ENCODE measurements around the gene METRN. TPM values are rescaled to one million over a fixed set of nuclear protein-coding genes. Genes with fewer than 3 reads are reported as not detected.
A peak's percentile ranks its signal among the peaks of the same experiment; 100 is the strongest.

Gene METRN
- total and polyA plus RNA-seq, 10 donors: 7.2 to 31.9 (median 14.6) TPM

- Histone ChIP-seq H3K27ac (peak overlapping the region in 4 of 8 donors; percentile 20 to 60 (median 46)), H3K4me1 (peaks cover 0 to 12% (median 2%) of the 10 kb centered on the region in 6 donors), H3K27me3 (replicated peaks in 1 of 7) (peaks cover 0 to 9% (median 0%) of the 10 kb centered on the region in 7 donors), H3K4me3 (no peak overlapping the region), H3K9me3 (peaks cover 0 to 6% (median 0%) of the 10 kb centered on the region in 8 donors), H3K36me3 (no peaks in the 10 kb centered on the region)
- DNase-seq: peak; percentile 73
- 12 to 21% (median 20%) methylated on average over 11 of the region's 11 CpGs for WGBS, 5 donors
- TF ChIP-seq CTCF (IDR thresholded peaks at IDR 0.05 in 8 of 11, conservative IDR thresholded peaks at IDR 0.05 in 3 of 11): no peak
- no peak for TF ChIP-seq POLR2A (IDR thresholded peaks at IDR 0.05)
- TF ChIP-seq POLR2AphosphoS5 (IDR thresholded peaks at IDR 0.05): no peak
- intact Hi-C loops (cut with DNase I; ENCODE audit: low total_unique reads): no loop called here
Observed at GRCh38 chr16:754656-755055, 39.7 kb downstream of the METRN start.

GRCh38 chr16:756428-756827 lies 41.5 kb downstream of the METRN start:
- TF ChIP-seq CTCF (IDR thresholded peaks at IDR 0.05 in 8 of 11, conservative IDR thresholded peaks at IDR 0.05 in 3 of 11) (no peak), POLR2A (IDR thresholded peaks at IDR 0.05) (no peak), POLR2AphosphoS5 (IDR thresholded peaks at IDR 0.05) (no peak)
- DNase-seq: no peak
- Histone ChIP-seq H3K9me3 (peaks cover 0 to 6% (median 0%) of the 10 kb centered on the region in 8 donors), H3K4me3 (no peak overlapping the region), H3K27me3 (replicated peaks in 1 of 7) (peaks cover 0 to 25% (median 0%) of the 10 kb centered on the region in 7 donors), H3K36me3 (no peaks in the 10 kb centered on the region), H3K4me1 (peaks cover 0 to 12% (median 2%) of the 10 kb centered on the region in 6 donors), H3K27ac (no peak overlapping the region)
- intact Hi-C loops (cut with DNase I; ENCODE audit: low total_unique reads): no loop called here
- WGBS, 5 donors: 89 to 94% (median 92%) methylated on average over 5 of the region's 5 CpGs

GRCh38 chr16:759110-759910 lies 44.4 kb downstream of the METRN start:
- intact Hi-C loops (cut with DNase I; ENCODE audit: low total_unique reads): no loop called here
- TF ChIP-seq POLR2AphosphoS5 (IDR thresholded peaks at IDR 0.05): no peak
- no peak for TF ChIP-seq POLR2A (IDR thresholded peaks at IDR 0.05)
- no peak for TF ChIP-seq CTCF (IDR thresholded peaks at IDR 0.05 in 8 of 11, conservative IDR thresholded peaks at IDR 0.05 in 3 of 11)
- H3K27ac ChIP-seq: no peak overlapping the region
- H3K27me3 ChIP-seq (replicated peaks in 1 of 7): peaks cover 0 to 49% (median 14%) of the 10 kb centered on the region in 7 donors
- 86 to 91% (median 90%) methylated on average over 33 to 34 of the region's 34 CpGs for WGBS, 5 donors
- H3K4me3 ChIP-seq: no peak overlapping the region
- peaks cover 0 to 6% (median 0%) of the 10 kb centered on the region in 8 donors for H3K9me3 ChIP-seq
- H3K4me1 ChIP-seq: peaks cover 0 to 10% (median 2%) of the 10 kb centered on the region in 6 donors
- no peak for DNase-seq
- no peaks in the 10 kb centered on the region for H3K36me3 ChIP-seq

- peaks cover 0 to 57% (median 14%) of the 10 kb centered on the region in 7 donors for H3K27me3 ChIP-seq (replicated peaks in 1 of 7)
- no peak for DNase-seq
- no peak for TF ChIP-seq POLR2A (IDR thresholded peaks at IDR 0.05)
- TF ChIP-seq CTCF (IDR thresholded peaks at IDR 0.05 in 8 of 11, conservative IDR thresholded peaks at IDR 0.05 in 3 of 11): no peak
- no peak for TF ChIP-seq POLR2AphosphoS5 (IDR thresholded peaks at IDR 0.05)
- peaks cover 0 to 6% (median 0%) of the 10 kb centered on the region in 8 donors for H3K9me3 ChIP-seq
- WGBS, 5 donors: 79 to 100% (median 83%) methylated on average over 1 to 15 of the region's 15 CpGs
- no peak overlapping the region for H3K4me3 ChIP-seq
- intact Hi-C loops (cut with DNase I; ENCODE audit: low total_unique reads): no loop called here
- no peaks in the 10 kb centered on the region for H3K36me3 ChIP-seq
- H3K27ac ChIP-seq: no peak overlapping the region
- H3K4me1 ChIP-seq: peaks cover 0 to 3% (median 0%) of the 10 kb centered on the region in 6 donors
Observed at GRCh38 chr16:760065-760464, 45.1 kb downstream of the METRN start.

Data from spleen (tissue), 11 donors.